Bone marrow (tissue), 2 donors: ENCODE data around the gene ASPM.
"Not testable (repeated sequence)": the region's sequence is repeated elsewhere in the genome, so short reads cannot be mapped to it uniquely, and the experiment has no call there.

Source experiments
- DNase-seq, 2 donors: peaks; one replicate each; lab custom pipeline; 2025; lab: John Stamatoyannopoulos, UW

ASPM gene

DNA sequence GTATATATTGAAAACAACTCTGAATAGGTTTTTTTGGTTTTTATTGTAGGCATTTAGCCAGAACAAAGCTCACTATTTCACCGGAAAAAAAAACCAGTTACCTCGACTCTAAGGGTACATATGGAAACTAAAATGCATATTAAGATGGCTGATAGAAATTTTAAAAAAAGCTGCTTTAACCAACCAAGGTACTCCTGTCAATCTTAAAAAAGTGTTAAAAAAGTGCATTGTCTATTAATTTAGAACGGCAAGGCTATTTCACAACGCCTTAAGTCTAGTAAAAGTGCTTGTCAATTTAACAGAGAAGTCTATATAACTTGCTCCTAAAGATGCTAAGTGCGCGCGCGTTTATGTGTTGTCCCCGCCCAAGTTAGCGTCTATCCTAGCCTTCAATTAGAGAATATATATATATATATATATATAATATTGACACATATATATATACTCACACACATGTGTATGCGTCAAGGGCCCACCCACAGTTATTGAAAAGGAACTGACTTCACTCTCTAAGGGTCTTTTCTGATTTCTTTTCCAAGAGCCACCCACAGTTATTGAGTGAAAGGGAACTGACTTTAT lies 934 bp downstream of the ASPM start:
- DNase-seq: no peak

DNA sequence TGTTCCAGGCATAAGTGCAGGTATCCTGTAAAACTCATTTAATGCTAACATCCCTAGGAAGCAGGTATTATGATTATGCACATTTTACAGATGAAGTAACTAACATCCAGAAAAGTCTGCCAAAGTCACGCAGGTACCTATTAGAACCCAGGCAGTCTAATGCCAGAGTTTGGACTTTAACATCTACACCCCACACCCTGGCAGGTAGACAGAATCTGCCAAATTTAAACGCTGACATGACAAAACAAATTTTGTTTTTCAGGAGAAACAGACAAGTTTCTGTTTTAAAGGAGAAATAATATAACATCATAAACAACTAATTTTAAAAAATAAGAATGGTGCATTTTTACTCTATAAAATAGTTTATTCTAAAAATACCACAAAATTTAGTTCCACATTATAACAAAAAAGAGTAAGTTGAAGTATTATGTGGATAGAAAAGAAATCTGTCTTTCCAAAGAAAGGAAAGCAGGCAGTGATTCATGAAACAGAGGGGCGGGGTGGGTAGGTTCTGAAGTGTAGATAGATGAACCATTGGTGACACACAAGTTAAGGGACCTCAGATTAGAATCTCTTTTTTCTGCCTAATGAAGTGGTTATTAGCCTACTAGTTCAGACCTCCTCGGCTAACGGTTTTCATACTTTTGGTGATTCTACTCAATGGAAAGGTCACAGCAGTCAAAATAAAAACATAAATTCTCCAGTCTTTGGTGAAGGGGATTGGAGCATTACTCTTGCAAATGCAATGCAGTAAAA lies 1.7 kb downstream of the ASPM start:
- no peak for DNase-seq

DNA sequence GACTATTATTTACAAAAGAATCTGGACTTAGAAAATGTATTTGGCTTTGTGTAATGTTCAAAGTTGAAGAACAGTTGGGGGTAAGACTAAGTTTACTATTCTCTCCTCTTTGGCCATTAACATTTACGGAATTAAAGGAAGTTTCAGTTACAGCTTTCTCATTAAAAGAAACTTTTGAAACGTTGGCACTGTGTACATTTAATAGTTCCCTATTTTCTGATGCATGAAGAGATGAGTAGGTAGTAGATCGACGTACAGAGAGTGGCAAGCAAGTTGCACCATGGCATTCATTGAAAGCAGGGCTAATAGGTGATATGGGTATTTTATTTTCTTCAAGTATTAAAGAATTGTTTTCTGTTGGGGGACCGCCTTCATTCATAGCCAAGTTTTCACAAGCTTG lies 3.2 kb downstream of the ASPM start:
- DNase-seq: no peak

DNA sequence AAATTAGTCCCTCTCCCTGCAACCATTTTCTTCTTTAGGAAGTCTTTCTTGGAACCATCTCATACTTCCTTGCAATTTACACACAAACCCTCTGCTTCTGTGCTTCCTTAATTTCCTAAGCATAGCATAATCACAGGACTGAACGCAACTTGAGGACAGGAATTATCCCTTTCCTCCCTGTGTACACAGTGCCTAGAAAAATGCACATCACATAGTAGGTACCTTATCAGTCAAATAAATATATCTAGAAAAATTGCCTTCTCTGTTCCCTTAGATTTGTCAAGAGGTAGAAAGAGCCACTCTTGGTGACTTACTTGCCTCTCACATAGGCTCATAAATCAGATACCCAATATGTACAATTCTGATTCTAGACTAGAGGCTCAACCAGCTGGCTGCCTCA lies 4.9 kb downstream of the ASPM start:
- DNase-seq: no peak

DNA sequence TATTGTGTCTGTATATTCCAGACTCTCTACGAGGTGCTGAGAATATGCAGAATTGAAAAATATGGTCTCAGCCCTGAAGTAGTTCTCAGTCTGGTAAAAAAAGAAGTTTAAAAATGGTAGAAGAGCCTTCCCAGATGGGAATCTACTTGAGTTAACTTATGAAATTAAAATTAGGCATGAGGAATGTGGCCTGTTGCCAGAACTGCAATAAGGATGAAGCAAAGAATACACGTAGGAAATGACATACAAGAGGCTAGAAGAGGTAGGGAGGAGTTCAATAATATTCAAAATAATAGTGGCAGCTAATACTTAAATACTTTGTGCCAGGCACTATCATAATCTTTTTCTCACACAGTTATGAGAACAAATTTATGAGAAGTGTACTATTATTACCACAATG lies 6.3 kb downstream of the ASPM start:
- DNase-seq: no peak

DNA sequence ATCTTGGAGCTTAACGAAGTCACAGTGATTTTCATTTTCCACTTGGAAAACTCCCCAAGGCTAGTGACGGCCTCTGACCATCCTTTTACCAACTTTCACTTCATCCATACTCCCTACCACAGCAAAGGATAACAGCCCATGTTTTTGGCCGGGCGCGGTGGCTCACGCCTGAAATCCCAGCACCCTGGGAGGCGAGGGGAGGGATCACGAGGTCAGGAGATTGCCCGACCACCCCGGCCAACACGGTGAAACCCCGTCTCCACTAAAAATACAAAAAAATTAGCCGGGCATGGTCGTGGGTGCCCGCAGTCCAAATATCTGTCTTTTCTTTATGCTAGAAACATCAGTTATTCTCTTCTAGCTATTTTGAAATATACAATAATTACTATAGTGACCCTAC lies 7.3 kb downstream of the ASPM start:
- DNase-seq: no peak

DNA sequence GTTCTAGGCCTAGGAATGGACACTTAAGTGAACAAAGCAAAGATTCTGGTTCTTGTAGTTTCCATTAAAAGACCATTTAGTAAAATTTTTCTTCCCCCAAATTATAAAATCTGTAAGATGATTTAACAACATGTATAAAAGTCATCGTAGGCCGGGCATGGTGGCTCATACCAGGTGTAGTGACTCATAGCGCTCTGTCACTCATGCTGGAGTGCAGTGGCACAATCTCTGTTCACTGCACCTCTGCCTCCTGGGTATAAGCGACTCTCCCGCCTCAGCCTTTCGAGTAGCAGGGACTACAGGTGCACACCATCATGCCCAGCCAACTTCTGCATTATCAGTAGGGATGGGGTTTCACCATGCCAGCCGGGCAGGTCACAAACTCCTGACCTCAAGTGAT lies 9.1 kb downstream of the ASPM start:
- DNase-seq: no peak

DNA sequence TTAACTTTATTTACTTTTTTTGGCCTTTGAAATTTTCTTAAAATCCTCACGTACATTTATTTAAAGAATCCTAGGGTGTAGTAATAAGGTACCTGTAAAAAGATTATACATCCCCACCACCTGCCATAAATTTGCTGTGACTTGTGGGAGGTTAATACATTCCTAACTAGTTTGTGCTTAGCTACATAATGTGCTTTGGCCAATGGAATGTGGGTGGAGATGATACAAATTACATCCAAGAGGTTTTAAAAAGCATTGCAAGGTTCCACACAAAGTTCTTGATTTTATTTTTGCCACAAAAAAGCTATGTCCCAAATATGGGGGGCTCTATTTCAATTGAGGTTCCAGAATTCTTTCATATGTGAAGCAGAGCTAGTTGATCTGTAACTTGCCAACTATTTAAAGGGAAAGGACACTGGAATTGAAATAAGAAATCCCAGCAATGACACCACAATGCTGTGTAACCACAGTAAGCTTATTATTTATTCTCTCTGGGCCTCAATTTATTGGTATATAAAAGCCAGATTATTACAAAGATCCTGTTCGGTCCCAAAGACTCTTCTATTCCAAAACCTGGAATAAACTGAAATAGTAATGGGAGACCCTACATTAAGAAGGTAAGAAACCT lies 15.7 kb downstream of the ASPM start:
- DNase-seq: no peak

DNA sequence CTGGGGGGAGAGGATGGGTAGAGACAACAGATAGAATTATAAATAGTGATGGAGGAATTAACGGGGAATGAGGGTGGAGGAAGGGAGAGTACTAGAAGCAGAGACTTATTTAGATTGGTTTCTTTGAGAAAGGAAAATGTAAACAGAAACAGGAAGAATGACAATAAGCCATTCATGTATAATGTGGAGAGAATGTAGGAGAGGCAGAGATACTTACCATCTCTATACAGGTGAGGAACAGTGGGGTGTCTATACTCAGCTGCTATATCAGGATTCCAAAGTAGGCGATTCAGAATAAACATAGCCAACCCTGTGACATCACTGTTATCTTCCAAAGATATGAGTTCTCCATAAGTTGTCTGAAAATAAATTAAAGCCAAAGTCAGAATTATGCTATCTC lies 16.8 kb downstream of the ASPM start:
- DNase-seq: no peak

DNA sequence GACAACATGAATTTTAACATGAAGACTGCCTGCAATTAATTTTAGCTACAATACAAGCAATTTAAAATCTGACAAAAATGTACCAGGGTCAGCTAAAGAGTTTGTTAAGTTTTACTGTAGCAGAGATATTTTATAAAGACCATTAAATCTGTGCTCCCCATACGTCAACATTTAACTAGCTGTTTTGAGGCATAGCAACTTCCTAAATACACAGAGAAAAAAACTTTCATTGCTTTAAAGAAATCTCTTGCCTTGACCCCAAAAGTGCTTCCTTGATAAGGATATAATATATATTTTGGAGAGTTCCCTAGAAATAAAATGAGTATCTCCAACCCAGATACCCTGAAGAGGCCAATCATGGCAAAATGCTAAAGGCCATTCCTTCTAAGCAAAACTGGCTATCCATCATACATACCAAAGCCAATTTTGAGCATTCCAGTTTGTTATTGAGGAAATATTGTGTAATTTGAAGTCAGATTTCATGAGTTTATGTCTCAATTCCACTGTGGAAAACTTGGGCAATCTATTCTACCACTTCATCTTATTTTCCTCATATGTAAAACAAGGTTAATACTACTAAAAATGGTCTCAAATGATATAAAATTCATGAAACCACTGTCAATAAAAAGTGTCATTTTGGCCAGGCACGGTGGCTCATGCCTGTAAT lies 19.1 kb downstream of the ASPM start:
- no peak for DNase-seq

DNA sequence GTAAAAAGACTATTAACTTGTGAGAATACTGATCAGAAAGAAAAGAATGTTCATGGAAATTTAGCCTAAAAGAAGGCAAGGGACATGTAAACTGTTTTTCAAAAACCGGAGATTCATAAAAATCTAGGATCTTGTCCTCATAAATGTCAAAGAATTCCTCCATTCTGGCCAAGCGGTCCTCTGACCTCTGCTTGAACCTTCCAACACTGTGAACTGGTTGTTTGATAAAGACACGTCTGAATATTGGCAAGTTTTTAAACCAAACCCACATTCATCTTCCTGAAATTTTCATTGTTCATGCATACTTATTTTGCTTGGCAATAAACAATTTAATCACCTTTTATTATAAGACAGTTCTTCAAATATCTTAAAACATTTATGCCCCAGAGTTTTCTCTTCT lies 19.8 kb downstream of the ASPM start:
- no peak for DNase-seq

DNA sequence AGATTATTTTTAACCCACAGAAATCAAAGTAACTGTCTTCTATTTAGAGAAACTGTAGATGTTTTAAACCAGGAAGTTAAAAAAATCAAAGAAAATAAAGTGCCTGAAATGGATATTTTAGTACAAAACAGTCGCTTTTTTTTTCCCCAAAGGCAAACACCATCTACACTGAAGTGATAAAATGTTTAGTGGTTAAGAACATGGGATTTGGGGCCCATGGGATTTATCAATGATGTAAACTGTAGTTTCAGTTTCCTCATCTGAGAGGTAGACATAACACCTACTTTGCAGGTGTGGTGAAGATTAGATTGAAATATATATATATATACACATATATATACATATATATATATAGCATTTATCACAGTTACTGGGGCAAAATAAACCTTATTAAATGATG lies 22.1 kb downstream of the ASPM start:
- DNase-seq: no peak

DNA sequence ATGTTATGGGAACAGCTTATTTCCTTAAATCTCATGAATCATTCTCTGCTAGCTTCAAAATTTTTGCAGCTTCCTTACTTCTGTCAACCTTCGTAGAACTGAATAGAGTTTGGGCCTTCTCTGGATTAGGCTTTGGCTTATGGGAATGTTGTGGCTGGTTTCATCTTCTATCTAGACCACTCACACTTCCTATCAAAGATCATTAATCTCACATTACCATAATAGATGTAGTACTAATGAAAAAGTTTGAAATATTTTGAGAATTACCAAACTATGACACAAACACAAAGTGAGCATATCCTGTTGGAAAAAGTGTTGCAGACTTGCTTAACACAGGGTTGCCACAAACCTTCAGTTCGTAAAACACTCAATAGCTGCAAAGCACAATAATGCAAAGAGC lies 30.3 kb downstream of the ASPM start:
- no peak for DNase-seq

DNA sequence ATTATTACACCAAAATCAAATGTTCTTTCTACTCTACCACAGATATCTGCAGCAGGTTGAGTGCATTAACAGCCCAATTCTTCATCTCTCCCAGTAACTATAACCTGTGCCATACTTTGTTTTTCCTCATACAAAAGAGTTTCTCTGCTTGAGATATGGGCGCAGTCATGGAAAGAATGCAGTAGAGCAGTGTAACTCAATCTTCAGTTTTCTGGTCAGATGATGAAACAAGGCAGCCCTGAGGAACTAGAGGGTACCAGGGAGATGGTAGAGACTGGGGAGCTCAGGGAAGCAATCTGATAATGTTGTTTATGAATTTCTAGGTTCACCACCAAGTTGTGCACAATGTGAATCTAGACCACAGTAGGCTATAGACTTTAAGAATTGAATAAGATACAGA lies 39.6 kb downstream of the ASPM start:
- no peak for DNase-seq

DNA sequence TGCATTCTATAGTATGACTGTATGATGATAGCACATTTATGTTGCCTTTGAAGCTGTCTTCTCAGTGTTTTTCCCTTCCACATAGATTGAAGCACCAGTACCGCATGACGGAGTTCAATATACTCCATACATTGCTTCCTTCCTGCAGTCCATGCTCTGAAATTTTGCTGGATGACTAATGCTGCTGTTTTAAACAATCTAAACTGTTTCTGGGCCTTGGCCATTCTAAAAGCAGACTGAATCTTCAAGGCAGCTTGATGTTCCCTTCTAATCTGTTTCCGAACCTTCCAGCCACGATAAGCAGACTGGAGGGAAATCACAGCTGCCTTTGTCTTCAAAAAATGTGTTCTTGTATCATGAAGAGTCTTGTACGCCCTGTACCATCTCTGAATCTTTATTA lies 43.2 kb downstream of the ASPM start:
- DNase-seq: no peak

DNA sequence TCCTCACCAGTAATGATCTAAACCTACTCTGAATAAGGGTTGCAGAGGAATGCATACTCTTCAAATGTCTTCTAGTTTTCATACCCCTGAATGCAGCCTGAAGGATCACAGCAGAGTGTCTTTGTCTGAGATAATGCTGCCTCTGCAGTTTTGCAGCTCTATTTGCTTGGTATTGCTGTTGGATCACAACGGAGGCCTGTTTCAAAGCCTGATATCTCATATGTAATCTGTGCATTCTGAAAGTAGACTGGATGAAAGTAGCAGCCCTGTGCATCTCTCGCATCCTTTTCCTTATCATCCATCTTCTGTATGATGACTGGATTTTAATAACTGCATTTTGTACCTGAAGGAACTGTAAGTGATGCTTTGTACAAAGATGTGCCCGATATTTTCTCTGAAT lies 44.5 kb downstream of the ASPM start:
- no peak for DNase-seq

DNA sequence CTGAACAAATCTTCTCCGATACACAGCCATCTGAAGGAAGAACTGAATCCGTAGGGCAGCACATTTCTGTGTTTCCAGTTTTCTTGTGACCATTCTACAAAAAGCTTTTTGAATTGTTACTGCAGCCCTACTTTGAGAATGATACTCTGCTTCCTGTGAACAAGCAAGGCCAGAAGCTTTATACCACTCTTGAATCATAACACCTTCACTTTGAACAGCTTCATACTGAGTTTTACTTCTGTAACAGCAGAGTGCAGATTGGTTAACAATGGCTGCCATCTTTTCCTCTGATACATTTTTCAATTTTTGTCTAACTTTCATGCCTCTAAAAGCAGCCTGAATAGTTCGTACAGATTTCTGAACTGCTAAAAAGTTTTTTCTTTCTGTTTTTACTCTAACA lies 45.8 kb downstream of the ASPM start:
- no peak for DNase-seq

DNA sequence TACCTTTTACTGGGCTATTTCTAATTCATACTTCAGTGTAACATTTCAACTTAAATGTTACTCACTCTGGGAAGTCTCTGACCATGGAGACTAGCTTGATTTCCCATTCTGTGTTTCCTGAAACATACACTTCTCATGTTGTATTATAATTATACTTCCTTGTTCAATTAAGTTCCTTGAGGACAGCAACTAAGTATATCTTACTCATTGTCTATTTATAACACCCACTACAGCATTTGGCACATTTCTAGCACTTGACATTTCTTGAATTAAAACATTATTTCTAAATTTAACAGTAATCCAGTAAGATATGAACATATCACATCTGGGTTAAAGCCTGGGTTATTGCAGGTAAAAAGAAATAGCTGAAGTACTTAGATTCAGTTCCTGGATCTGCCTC lies 47.0 kb downstream of the ASPM start:
- no peak for DNase-seq

DNA sequence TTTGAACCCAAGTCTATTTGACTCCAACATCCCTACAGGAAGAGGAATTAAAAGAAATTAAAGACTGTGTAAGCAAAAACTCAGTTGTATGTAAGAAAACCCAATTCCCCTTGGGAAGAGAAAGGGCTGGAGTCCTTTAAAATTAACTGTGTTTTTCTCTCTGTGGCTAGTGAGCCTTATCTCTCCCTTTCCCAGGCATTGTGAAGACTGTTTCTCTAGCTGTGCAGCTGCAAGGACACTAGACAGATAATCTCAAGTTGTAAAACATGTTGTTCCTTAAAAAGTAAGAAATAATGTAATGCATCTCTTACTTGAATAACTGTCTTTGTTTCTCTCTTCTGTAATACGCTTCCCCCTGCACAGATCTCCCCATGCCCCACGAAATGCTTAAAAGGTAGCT lies 49.5 kb downstream of the ASPM start:
- DNase-seq: not testable (repeated sequence)

DNA sequence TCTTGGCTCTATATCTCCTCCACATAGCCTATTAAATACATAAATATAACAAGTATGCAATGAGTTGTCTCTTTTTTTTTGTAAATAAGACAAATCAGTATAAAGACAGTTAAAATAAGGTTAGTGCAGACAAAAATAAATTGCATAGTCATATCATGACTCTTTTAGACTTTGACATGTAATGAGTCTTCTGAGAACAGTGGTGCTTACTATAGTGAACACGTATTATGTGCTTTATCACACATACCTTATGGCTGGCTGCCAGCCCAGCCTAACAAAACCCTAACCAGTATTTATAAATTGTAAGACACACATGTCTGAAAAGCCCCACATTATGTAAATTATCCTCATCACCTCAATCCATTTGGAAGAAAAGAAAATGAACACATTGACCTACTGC lies 50.3 kb downstream of the ASPM start:
- DNase-seq: no peak

DNA sequence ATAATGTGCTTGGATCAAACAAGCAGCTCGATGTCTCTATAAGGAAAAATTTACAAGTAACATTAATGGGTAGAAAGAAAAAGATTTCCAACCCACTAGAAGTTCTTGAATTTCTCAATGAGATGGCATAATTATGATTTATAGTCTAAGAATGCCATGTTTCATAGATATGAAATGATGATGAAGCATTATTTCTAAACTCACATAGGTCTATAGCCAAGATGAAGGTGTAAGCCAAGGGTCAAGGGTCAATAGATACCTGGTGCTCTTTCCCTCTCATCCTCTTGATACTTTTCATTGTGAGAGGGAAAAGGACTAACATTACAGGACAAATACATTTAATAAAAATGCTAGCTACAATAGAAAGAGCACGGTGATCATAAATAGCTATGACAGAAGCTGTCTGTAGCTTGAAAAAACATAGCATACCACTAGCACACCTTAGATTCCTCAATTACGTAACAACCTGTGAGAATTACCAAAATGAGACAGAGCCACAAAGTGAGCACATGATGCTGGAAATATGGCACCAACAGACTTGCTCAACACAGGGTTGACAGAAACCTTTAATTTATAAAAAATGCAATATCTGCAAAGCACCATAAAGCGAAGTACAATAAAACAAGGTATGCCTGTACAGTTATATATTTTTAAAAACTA lies 53.1 kb downstream of the ASPM start:
- DNase-seq: no peak

DNA sequence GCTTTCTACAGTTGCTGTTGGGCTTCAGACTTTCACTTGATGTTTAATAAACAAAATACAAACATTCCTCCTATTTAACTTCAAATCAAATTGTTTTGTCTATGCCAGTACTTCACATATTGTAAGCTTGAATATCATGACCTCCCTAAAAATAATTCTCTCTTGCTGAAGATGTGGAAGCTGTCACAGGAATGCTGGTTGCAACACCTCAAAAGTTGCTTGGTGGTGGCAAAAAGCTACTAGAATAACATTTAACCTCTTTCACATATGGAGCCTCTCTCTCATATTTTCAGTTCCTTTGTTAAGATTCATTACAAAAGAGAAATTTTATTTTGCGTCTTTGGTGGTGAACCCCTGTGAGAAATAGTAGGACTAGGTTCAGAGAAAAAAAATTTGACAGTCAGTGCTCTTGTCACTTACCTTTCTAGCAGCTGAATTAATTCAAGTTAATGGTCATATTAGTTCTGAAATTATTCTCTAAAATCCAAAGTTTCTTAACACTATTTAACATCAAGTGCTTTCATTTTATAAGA lies 53.9 kb downstream of the ASPM start:
- no peak for DNase-seq
